Smooth muscle cell of the brain vasculature (primary cell): Measurements from ENCODE around the gene KCTD20.
"Not testable (repeated sequence)": the region's sequence is repeated elsewhere in the genome, so short reads cannot be mapped to it uniquely, and the experiment has no call there.

Source experiments
- DNase-seq: peaks from one replicate; pipeline ENCODE4 v3.0.0-alpha.2; 2012; ENCODE audit warnings: low read depth, low spot score

The KCTD20 gene

DNA sequence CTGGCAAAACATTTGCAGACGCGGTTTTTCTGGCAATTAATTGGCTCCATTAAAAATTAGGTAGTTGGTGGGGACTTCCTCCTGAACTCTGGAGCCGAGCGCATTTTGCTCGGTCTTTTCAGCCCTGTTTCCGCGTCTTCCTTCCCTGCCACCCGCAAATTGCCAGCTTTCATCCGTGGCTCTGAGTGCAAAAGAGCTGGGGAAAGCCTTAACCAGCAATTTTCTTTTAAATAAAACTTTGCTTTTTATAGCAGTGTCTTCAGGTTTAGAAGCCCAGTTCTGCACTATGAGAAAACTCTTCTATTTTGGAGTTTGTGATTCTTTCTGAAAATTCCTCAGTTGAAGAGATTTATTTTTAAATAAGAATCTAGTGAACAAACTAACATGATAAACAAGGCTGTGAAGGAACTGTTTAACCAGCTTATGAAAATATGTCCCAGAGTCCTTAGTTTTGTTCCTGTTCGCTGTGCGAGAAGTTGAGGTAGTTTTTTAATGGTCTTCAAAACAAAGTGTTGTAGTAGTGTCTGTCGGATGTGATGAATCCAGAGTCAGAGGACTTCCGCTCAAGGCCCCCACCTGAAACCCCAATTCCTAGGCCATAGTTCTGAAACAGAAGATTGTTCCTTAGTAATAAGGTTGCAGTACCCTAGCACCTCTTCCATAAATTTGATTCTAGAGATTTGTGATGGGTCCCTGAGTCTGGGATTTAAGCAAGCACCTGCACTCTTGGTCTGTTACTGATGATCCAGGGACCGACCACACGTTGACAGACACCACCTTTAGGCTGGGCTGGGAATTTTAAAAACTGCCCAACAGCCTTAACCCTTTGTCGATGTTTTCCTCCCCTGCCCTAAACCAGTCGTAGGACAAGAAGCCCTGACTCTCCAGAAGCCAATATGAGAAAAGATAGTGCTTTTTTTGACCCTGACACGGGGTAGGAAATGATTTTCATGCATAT lies 950 bp downstream of the KCTD20 start:
- DNase-seq = no peak

DNA sequence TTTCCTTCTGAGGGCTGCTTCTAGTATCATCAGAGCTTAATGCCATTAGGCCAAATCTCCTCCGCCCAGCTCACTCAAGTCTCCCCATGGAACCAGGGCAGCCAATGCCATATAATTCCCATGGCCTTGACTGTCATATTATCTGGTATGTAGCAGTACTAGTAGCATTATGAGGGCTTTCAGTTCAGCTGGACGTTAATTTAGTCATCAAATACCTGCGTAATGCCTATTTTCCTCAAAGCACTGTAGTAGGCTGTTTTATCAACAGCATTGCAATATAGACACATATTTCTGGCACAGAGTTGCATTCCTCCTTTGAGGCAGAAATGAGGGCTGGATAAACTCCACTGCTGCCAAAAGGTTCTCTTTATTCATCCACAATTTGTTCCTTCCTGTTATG lies 1.7 kb downstream of the KCTD20 start:
- no peak for DNase-seq

DNA sequence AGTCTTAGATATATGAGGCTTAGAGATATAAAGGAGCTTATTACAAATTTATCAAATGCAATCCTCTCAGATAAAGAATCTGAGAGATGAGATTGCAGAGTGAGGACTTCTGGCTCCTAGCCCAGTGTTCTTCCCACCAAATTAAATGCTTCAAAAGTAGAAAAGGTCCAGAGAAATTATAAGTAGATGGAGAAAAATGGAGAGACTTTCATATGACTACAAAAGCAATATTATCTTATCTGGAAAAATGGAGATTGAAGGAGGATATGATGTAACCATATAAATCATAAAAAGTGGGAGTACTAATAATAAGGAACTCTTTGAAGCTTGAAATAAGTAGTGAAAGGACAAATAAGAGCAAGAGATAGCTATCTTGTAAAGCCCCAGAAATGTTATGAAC lies 2.8 kb downstream of the KCTD20 start:
- DNase-seq = no peak

DNA sequence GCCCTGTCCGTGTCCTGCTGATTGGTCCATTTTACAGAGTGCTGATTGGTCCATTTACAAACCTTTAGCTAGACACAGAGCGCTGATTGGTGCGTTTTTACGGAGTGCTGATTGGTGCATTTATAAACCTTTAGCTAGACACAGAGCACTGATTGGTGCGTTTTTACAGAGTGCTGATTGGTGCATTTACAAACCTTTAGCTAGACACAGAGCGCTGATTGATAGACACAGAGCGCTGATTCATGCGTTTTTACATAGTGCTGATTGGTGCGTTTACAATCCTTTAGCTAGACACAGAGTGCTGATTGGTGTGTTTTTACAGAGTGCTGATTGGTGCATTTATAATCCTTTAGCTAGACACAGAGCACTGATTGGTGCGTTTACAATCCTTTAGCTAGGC lies 6.4 kb downstream of the KCTD20 start:
- not testable (repeated sequence) for DNase-seq

DNA sequence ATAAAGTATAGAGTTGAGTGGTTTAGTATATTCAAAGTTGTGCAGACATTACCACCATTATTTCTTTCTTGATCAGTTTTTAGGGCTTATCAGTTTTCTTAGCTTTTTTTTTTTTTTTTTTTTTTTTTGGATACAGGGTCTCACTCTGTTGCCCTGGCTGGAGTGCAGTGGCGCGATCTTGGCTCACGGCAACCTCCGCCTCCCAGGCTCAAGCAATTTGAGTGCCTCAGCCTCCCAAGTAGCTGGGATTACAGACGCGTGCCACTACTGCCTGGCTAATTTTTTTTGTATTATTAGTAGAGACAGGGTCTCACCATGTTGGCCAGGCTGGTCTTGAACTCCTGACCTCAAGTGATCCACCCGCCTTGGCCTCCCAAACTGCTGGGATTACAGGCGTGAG lies 10.1 kb downstream of the KCTD20 start:
- not testable (repeated sequence) for DNase-seq

DNA sequence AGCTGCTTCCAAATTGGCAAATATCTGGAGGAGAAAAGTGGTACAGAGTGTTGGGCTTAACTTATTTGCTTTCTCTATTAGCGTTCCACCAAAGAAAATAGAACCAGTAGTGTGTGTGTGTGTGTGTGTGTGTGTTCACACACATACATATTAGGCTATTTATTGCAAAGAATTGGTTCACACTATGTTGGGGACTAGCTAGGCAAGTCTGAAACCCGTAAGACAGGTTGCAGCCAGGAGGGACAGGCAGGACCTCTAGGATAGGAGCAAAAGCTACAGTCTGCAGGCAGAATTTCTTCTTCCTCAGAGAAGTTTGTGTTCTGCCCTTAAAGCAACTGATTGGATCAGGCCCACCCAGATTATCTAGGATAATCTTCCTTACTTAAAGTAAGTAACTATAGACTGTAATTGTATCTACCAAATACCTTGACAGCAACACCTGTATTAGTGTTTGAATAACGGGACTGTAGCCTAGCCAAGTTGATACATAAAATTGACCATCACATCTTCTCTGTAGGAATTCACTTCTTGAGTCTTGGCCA lies 12.8 kb downstream of the KCTD20 start:
- no peak for DNase-seq

DNA sequence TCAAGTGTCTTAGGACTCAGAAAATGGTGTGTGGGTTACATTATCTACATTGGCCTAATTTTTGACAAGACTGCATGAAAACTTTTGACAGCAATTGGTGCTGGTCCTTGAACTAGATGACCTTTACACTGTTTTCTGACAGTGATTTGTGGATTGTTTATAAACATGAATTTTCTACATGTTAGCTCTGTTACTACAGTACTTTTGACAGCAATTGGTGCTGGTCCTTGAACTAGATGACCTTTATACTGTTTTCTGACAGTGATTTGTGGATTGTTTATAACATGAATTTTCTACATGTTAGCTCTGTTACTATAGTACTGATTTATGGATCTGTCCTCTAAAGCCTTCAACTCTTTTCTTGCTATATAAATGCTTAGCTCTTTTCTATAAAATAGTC lies 16.7 kb downstream of the KCTD20 start:
- DNase-seq = no peak

DNA sequence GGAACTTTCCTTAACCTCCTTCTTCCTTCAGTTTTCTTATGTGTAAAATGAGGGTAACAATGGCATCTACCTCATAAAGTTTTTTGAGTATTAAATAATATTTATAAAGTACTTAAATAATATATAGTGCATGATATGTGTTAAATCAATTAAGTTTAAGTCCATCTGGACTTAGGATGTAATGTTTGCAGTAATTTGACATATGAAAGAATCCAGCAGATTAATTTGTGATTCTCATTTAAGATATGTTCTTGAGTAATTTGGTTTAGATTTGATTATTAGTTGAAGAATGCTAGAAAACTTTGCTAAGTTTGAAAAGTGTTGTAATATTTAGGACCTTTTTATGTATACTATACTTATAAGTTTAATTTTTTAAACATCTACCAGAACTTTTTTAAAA lies 18.1 kb downstream of the KCTD20 start:
- no peak for DNase-seq

DNA sequence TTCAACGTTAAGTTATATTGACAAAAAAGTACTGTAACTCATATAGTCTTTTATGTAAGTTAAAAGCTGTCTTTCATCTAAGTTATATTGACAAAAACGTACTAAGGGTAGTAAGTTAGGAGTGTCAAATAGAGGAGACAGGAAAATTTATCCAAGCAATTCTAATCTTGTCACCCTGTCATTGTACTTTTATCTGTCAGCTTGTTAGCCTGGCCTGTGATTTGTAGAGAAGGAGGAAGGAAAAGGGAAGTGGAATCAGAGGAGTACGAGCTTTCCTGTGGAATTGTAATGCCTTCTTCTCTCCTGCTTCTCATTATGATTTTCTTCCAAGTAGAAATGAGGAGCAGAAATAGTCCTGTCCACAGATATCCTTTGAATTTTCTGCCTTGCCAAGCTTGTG lies 18.8 kb downstream of the KCTD20 start:
- DNase-seq = no peak

DNA sequence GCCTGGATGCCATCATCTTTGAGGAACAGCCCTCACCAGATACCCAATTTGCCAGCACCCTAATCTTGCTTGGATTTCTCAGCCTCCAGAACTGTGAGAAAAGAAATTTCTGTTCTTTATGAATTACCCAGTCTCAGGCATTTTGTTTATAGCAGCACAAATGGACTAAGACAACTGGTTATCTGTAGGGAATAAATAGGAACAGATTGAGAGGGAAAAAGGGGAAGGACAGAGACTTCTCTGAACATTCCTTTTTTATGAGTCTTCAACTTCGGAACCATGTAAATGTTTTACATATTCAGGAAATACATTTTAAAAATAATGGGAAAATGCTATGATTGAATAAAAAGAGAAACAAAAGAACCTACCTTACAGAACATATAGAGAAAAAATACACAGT lies 20.9 kb downstream of the KCTD20 start:
- no peak for DNase-seq

DNA sequence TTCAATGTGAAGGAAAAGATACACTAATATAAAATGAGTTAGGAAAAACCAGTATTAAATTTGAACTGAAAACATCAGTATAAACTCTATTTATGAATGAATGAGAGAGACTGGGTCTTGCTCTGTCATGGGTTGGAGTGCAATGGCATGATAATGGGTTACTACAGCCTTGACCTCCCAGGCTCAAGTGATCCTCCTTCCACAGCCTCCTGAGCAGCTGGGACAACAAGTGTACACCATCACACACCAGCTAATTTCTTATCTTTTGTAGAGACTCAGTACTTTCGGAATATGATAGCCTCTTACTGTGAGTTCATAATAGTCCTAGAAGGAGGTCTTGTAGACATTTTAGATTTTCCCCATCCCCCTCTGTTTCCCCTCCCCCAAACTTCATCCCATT lies 21.4 kb downstream of the KCTD20 start:
- DNase-seq = no peak

DNA sequence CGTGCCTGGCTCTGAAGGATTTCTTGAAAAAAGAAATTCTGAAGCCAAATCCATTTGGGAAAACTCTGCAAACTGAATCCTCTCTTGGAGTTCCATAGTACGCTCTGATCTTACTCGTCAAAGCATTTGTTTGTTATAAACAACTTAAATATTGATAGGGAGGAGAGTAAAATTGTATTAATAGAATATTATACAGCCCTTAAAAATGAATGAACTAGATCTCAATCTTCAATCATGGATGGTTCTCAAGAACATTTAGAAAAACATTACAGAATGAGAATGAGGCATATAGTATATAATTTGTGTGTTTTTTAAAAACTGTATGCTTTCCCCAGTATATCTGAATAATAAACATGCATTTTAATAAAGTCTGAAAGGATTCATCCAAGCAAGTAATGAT lies 24.8 kb downstream of the KCTD20 start:
- no peak for DNase-seq

DNA sequence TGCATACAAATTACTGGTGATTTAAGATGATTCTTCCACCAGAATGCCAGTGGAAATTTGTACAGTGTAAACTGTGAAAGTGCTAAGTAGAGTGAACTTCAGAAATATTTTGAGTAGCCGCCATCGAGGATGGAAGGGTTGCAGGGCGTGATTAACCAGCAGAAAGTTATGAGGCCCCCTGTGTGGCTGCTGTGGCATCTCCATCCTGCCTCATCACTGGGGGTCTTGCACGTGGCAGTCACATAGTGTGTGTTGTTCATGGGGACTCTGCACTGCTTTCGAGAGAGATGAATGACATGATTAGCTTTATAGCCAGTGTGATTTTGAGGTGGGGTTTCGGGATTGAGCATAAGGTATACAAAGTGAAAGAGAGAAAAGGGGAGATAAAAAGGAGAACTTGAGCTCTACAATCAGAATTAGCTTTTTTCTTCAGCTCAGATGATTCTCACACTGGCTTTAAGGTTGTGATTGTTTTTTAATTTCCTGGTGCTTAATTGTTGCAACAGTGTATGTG lies 26.4 kb downstream of the KCTD20 start:
- DNase-seq = no peak

DNA sequence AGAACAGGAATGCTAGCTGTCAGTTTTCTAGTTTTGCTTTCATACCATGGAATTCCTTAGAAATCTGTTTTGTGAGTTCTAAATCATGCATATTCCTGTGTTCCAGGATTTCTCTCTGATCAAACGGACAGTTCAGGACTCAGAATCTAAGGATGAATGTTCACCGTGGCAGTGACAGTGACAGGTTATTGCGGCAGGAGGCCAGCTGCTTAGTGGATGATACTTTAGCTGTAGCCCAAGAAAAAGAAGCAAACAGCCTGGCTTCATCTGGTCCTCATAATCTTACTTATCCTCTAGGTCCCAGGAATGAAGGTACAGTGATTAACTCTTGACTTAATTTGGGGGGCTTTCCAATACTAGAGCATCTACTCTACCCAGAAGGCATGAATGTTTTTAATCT lies 27.1 kb downstream of the KCTD20 start:
- no peak for DNase-seq

DNA sequence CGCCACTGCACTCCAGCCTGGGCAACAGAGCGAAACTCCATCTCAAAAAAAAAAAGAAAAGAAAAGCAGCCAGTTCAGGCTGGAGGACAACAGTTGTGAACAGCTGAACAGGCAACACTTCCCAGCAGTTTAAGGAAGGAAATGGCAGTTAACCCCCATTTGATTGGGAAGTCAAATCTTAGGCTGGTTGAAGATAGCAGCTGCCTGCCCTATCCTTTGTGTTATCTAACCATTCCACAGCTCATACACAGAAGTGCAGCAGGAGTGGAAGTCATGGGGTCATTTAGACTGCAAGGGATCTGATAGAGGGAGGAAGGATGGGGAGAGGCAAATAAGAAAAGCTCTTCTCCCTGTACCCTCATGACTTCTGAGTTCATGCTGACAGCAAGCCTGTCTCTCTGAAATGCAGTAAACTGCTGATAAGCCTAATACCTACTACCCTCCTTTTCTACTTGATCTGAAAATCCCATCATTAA lies 35.3 kb downstream of the KCTD20 start:
- no peak for DNase-seq

DNA sequence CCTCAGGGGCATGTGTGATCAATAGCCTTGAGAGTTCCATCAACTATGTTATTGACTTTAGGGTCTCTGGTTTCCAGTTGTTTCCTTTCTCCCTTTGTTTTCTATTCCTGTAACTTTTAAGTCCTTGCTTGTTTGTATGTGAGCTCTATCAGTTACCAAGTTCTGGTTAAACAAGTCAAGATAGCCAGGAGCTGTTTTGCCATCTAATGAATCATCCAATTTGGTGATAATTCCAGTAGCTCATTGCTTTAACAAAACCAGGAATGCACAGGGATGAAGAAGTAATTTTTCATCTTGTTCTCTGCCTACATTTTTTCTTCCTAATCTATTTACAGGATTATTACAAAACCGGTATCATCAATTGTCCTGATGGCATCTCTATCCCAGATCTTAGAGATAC lies 36.5 kb downstream of the KCTD20 start:
- DNase-seq = no peak

DNA sequence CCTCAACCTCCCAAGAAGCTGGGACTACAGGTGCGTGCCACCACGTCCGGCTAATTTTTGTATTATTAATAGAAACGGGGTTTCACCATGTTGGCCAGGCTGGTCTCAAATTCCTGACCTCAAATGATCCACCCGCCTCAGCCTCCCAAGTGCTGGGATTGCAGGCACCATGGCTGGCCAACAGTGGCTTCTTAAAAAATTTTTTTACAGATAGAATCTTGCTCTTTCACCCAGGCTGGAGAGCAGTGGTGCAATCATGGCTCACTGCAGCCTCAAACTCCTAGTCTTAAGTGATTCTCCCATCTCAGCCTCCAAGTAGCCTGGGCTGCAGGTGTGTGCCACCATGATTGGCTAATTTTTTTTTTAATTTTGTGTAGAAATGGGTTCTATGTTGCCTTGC lies 40.5 kb downstream of the KCTD20 start:
- not testable (repeated sequence) for DNase-seq

DNA sequence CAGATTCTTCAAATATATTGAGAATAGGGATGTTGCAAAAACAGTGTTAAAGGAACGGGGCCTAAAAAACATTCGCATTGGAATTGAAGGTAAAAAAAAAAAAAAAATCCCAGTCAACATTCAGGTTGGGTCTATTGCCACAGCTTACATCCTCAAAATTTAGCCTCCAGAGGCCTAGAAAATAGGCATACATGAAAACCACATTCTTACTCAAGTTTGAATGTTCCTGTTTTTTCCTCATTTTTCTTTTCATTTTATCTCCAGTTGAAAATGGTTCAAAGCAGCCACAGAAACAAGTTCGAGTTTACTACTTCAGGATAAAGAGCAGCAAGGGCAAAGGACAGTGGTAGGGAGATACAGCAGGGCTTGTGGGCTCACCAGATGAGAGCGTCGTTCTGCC lies 41.9 kb downstream of the KCTD20 start:
- no peak for DNase-seq

DNA sequence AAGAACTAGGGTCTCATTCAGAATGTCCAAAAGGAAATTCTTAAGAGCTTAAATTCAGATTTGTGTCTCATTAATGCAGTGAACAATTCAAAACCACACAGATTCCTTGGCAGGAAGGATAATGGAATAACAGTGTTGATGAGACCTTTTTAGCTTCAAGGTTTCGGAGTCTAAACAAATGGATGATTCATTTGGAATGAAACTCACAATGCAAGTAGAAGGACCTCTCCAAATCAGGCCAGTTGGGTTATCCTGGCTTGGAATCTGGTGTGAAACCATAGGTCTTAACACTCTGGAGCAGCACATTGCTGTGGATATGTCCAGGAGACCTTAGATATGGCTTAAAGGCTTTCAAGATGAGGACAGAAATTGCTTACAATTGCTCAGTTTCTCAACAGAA lies 44.9 kb downstream of the KCTD20 start:
- DNase-seq = no peak

DNA sequence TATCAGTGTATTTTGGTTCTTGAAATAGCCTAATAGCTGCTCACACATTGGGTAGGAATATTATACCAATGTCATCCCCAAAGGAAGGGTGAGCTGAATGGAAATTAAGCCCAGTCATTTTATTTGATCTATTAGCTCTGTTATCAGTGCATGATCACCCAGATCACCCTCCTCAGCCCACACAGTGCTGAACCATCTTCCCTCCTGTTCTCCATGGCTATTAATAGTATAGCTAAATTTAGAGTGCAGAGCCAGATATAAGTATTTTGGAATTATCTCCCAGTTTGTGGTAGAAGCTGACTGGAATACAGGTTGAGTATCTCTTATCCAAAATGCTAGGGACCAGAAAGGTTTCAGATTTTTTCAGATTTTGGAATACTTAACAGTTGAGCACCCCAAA lies 45.4 kb downstream of the KCTD20 start:
- no peak for DNase-seq

DNA sequence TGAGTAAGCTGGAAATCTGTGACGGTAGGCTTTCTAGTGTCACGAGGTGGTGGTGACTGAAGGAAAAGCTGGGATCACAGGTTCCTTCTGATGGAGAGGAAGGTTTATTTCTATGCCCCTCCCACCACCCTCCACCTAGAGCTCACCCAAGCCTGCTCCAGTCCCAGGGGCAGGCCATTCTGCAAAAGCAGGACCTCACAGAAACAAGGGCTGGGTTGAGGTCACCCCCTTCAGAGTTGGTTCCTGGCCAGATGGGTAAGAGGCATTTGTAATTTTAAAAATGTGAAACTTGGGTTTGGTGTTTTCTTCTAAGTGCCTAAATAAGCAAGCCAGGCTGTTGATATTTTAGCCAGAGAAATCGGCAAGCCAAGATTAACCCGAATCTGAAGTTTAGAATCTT lies 46.6 kb downstream of the KCTD20 start:
- no peak for DNase-seq

DNA sequence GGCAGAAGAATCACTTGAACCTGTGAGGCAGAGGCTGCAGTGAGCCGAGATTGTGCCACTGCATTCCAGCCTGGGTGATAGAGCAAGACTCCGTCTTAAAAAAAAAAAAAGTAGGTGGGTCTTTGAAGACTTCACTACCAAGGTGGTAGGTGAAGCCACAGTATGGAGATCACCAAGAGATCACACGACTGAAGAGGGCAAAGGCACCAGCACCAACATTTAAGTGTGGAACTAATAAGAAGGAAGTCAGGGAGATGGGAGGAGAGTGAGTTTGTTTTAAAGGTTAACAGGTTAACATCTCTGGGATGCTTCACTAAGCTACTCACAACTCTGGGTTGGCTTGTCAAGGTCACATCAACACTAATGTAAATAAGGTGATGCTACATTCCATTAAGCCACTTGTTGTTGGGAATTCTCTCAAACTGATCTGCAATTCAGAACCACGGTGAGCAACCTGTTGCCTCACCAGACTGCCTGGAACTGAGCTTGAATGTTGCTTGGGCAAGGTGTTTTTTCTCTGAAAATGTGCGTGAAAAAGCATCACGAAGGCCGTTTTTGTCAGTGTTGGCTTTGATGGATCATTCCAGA lies 48.7 kb downstream of the KCTD20 start:
- DNase-seq = no peak

DNA sequence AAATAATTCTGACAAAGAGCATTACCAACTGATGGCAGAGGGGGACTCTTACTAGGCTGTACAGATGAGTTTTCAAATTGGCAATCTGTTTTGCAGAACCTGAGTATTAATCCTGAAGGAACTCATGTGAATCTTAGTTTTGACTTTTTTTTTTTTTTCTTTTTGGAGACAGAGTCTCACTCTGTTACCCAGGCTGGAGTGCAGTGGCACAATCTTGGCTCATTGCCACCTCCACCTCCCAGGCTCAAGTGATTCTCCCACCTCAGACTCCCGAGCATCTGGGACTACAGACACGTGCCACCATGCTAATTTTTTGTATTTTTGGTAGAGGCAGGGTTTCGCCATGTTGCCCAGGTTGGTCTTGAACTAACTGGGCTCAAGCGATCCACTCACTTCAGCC lies 49.3 kb downstream of the KCTD20 start:
- DNase-seq = no peak
